Omental fat pad (tissue), 4 donors: ENCODE results near the gene NME5. TPM values are rescaled to one million over a fixed set of nuclear protein-coding genes. Genes with fewer than 3 reads are reported as not detected.
"Not testable (repeated sequence)": the region's sequence is repeated elsewhere in the genome, so short reads cannot be mapped to it uniquely, and the experiment has no call there.

Experiments used
- ATAC-seq: fragments of 150-250 bp; one replicate; pipeline ENCODE4 v1.9.1; 2016; ENCODE audit warnings: mild to moderate bottlenecking, moderate library complexity; ENCODE audit not compliant: low FRiP score
- DNase-seq: peaks from one replicate; pipeline ENCODE4 v3.0.0-alpha.2; 2019; ENCODE audit warnings: low spot score
- CTCF ChIP-seq, 3 donors: fragments of 450-650 bp; IDR thresholded peaks; one replicate each; pipeline ENCODE4 v1.5.1; 2016 to 2017; ENCODE audit warnings: antibody characterized with exemption in 3 of 3, mild to moderate bottlenecking in 3 of 3, moderate library complexity in 2 of 3
- total RNA-seq, 4 donors: library from RNA; depleted of rRNA; stranded (reverse); fragments of >200 nt; gene quantifications; one replicate each; pipeline ENCODE4 v1.1.0, GENCODE V29; 2016

Gene NME5
- total RNA-seq, 4 donors from 2014 or later: 0.36 to 2.3 (median 0.75) TPM; not detected in 1

GRCh38 chr5:138091685-138092084, 47.5 kb downstream of the NME5 start:
- ATAC-seq (no peak), DNase-seq (no peak)
- TF ChIP-seq CTCF (IDR thresholded peaks at IDR 0.05): no peak

- no peak for DNase-seq
- ATAC-seq: no peak
- TF ChIP-seq CTCF (IDR thresholded peaks at IDR 0.05): no peak
These were observed 55.5 kb downstream of the NME5 start, which contains the start of gene WNT8A for GRCh38 chr5:138083702-138084101. TSS of gene WNT8A (plus strand) at chr5:138084033. CDS start at chr5:138084128, 95 bp downstream.

GRCh38 chr5:138082033-138082432, 57.2 kb downstream of the NME5 start:
- no peak for TF ChIP-seq CTCF (IDR thresholded peaks at IDR 0.05)
- DNase-seq: no peak
- no peak for ATAC-seq

GRCh38 chr5:138078006-138078643, 61.1 kb downstream of the NME5 start:
- ATAC-seq (no peak), DNase-seq (no peak)

GRCh38 chr5:138077064-138077696, 62.0 kb downstream of the NME5 start:
- TF ChIP-seq CTCF (IDR thresholded peaks at IDR 0.05): peak in 2 of 3 donors; percentile 42 to 46
- peak; percentile 66 for DNase-seq
- ATAC-seq: peak; percentile 80

More at GRCh38 chr5:138078006-138078643, 61.1 kb downstream of the NME5 start:
- no peak for TF ChIP-seq CTCF (IDR thresholded peaks at IDR 0.05)

- ATAC-seq, DNase-seq: not testable (repeated sequence)
These were observed 69.2 kb downstream of the NME5 start for GRCh38 chr5:138070026-138070425.

- TF ChIP-seq CTCF (IDR thresholded peaks at IDR 0.05): peak in 1 of 3 donors; percentile 36
- ATAC-seq: peak; percentile 89
These were observed 70.3 kb downstream of the NME5 start for GRCh38 chr5:138068742-138069600.

More at GRCh38 chr5:138068742-138069600, 70.3 kb downstream of the NME5 start:
- DNase-seq: peak; percentile 57
